OCI-LY1 (cell line): Measurements from ENCODE around the gene PRKAB1.

ENCODE experiments used
- EZH2 ChIP-seq: fragments of 200-600 bp; sonication (generic), shearing (Covaris generic); IDR thresholded peaks from 2 replicates; pipeline ENCODE4 v1.8.0; 2017; ENCODE audit warnings: borderline replicate concordance, mixed run types, mild to moderate bottlenecking, antibody characterized with exemption, low read length, moderate library complexity, mixed read lengths
- TF ChIP-seq, protein P1 (sequence below): fragments of 200-600 bp; sonication (generic), shearing (Covaris generic); IDR thresholded peaks from 2 replicates; pipeline ENCODE4 v1.5.1; 2017; ENCODE audit warnings: mild to moderate bottlenecking, antibody characterized with exemption, low read length, moderate library complexity, mixed read lengths

DNA sequence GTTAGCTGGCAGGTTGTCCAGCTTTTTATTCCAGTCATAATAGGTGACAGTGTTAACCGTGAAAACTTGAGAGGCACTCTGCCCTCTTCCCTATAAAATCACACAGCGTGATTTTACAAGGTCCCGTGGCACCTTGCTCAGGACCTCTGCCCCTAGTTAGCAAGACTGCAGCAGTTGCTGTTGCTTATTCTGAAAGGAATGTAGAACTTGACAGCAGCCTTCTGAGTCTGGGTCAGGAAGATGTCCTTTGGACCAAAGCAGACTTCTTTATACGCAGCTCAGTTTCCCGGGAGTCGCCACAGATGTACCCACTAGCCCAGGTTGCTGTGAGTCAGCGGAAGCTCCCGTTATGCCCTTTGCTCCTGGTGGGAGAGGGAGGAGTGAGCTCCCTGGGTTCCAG, 13.2 kb downstream of the PRKAB1 start:
- no peak for TF ChIP-seq EZH2
- TF ChIP-seq, protein P1, sequence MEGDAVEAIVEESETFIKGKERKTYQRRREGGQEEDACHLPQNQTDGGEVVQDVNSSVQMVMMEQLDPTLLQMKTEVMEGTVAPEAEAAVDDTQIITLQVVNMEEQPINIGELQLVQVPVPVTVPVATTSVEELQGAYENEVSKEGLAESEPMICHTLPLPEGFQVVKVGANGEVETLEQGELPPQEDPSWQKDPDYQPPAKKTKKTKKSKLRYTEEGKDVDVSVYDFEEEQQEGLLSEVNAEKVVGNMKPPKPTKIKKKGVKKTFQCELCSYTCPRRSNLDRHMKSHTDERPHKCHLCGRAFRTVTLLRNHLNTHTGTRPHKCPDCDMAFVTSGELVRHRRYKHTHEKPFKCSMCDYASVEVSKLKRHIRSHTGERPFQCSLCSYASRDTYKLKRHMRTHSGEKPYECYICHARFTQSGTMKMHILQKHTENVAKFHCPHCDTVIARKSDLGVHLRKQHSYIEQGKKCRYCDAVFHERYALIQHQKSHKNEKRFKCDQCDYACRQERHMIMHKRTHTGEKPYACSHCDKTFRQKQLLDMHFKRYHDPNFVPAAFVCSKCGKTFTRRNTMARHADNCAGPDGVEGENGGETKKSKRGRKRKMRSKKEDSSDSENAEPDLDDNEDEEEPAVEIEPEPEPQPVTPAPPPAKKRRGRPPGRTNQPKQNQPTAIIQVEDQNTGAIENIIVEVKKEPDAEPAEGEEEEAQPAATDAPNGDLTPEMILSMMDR, result no peak
